ENCODE results near the gene KCNIP4.

- TF ChIP-seq EZH2phosphoT487 (IDR thresholded peaks at IDR 0.05; ENCODE audit: insufficient read depth, low read depth) (no peak), EZH2 (IDR thresholded peaks at IDR 0.05; ENCODE audit: insufficient read depth, poor library complexity, severe bottlenecking) (no peak)
These were observed 1267.8 kb downstream of the KCNIP4 start for GRCh38 chr4:20680736-20681135.

All from GM23248 (cell line).